MM.1S (cell line): ENCODE results near the gene HOXB7.

Experiments used
- DNase-seq: peaks from one replicate; pipeline ENCODE4 v3.0.0-alpha.2; 2015
- H2AFZ ChIP-seq: fragments of 300-600 bp; sonication (generic); 2 replicates; pipeline ENCODE4 v1.6.0; 2016; ENCODE audit warnings: antibody characterized with exemption, low read length
- H3F3A ChIP-seq: fragments of 300-600 bp; sonication (generic); 2 replicates; pipeline ENCODE4 v1.6.1; 2016; ENCODE audit warnings: mild to moderate bottlenecking, antibody characterized with exemption, low read length, moderate library complexity, mixed read lengths; ENCODE audit not compliant: insufficient read depth
- H3K27ac ChIP-seq: fragments of 300-600 bp; sonication (generic); 2 replicates; pipeline ENCODE4 v1.5.1; 2016; ENCODE audit warnings: mild to moderate bottlenecking, low read length
- H3K27me3 ChIP-seq: fragments of 300-600 bp; sonication (generic); replicated peaks from 2 replicates; pipeline ENCODE4 v1.6.0; 2016; ENCODE audit warnings: low read length; ENCODE audit not compliant: insufficient read depth
- H3K36me3 ChIP-seq: fragments of 300-600 bp; sonication (generic); replicated peaks from 2 replicates; pipeline ENCODE4 v1.6.1; 2016; ENCODE audit warnings: mild to moderate bottlenecking, low read length, mixed read lengths; ENCODE audit not compliant: insufficient read depth
- H3K4me1 ChIP-seq: fragments of 300-600 bp; sonication (generic); 2 replicates; pipeline ENCODE4 v1.6.1; 2016; ENCODE audit warnings: low read length, mixed read lengths
- H3K4me2 ChIP-seq: fragments of 300-600 bp; sonication (generic); 2 replicates; pipeline ENCODE4 v1.6.0; 2016; ENCODE audit warnings: low read depth, low read length
- H3K4me3 ChIP-seq: fragments of 300-600 bp; sonication (generic); 2 replicates; pipeline ENCODE4 v1.5.1; 2016; ENCODE audit warnings: low read length, mixed read lengths
- H3K79me2 ChIP-seq: fragments of 300-600 bp; sonication (generic); 2 replicates; pipeline ENCODE4 v1.6.1; 2016; ENCODE audit warnings: mixed run types, low read length, mixed read lengths
- H3K9ac ChIP-seq: fragments of 300-600 bp; sonication (generic); 2 replicates; pipeline ENCODE4 v1.6.1; 2016; ENCODE audit warnings: low read length, mixed read lengths
- H3K9me2 ChIP-seq: fragments of 300-600 bp; sonication (generic); replicated peaks from 2 replicates; pipeline ENCODE4 v1.6.1; 2016; ENCODE audit warnings: mild to moderate bottlenecking, low read length, mixed read lengths; ENCODE audit not compliant: insufficient read depth
- H3K9me3 ChIP-seq: fragments of 300-600 bp; sonication (generic); replicated peaks from 2 replicates; pipeline ENCODE4 v1.6.1; 2016; ENCODE audit warnings: mild to moderate bottlenecking, low read length, mixed read lengths; ENCODE audit not compliant: insufficient read depth
- H4K20me1 ChIP-seq: fragments of 300-600 bp; sonication (generic); 2 replicates; pipeline ENCODE4 v1.6.1; 2016; ENCODE audit warnings: mild to moderate bottlenecking, low read length, moderate library complexity, mixed read lengths; ENCODE audit not compliant: insufficient read depth
- CTCF ChIP-seq: fragments of 300-600 bp; sonication (generic); IDR thresholded peaks from 2 replicates; pipeline ENCODE4 v1.5.1; 2016; ENCODE audit warnings: antibody characterized with exemption, low read length, mixed read lengths
- EZH2 ChIP-seq: fragments of 300-600 bp; sonication (generic); optimal IDR thresholded peaks from 2 replicates; pipeline ENCODE3; 2017; ENCODE audit warnings: low read depth, mild to moderate bottlenecking, antibody characterized with exemption, low read length, mixed read lengths
- EZH2phosphoT487 ChIP-seq: fragments of 300-600 bp; sonication (generic); IDR thresholded peaks from 2 replicates; pipeline ENCODE4 v1.6.1; 2018; ENCODE audit warnings: antibody characterized with exemption, low read length

Gene HOXB7

DNA sequence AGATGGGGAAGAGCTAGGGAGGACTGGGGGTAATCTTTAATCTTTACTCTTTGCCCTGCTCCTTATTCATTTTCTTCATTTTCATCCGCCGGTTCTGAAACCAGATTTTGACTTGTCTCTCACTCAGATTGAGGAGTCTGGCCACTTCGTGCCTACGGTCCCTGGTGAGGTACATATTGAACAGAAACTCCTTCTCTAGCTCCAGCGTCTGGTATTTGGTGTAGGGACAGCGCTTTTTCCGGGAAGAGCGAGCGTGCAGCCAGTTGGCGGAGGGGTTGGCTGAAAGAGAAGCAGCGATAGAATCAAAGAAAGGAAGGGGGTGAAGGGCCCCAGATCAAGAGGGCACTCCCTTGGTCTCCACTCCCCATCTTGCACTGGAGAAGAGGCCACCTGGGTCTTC is 12.0 kb upstream of the HOXB7 start:
- DNase-seq, result no peak
- H3K9ac ChIP-seq, result no peak overlapping the region
- H2AFZ ChIP-seq, result no peak overlapping the region
- H3K36me3 ChIP-seq, result no peaks in the 10 kb centered on the region
- H3K4me3 ChIP-seq, result no peak overlapping the region
- no peaks in the 10 kb centered on the region for H3K9me3 ChIP-seq
- no peaks in the 10 kb centered on the region for H4K20me1 ChIP-seq
- H3K27me3 ChIP-seq, result peaks cover 91% of the 10 kb centered on the region
- no peak overlapping the region for H3K4me2 ChIP-seq
- H3K27ac ChIP-seq, result no peak overlapping the region
- H3K9me2 ChIP-seq, result no peaks in the 10 kb centered on the region
- no peaks in the 10 kb centered on the region for H3F3A ChIP-seq
- no peaks in the 10 kb centered on the region for H3K4me1 ChIP-seq
- H3K79me2 ChIP-seq, result no peaks in the 10 kb centered on the region
- TF ChIP-seq EZH2phosphoT487, result no peak
- TF ChIP-seq EZH2, result no peak
- no peak for TF ChIP-seq CTCF

- no peaks in the 10 kb centered on the region for H3K9me2 ChIP-seq
- no peak overlapping the region for H3K27ac ChIP-seq
- no peak overlapping the region for H3K4me2 ChIP-seq
- H4K20me1 ChIP-seq, result no peaks in the 10 kb centered on the region
- no peaks in the 10 kb centered on the region for H3K4me1 ChIP-seq
- H3F3A ChIP-seq, result no peaks in the 10 kb centered on the region
- no peak overlapping the region for H3K4me3 ChIP-seq
- TF ChIP-seq CTCF (no peak), EZH2 (no peak), EZH2phosphoT487 (no peak)
- H3K9ac ChIP-seq, result no peak overlapping the region
- no peak overlapping the region for H2AFZ ChIP-seq
- peaks cover 91% of the 10 kb centered on the region for H3K27me3 ChIP-seq
- no peaks in the 10 kb centered on the region for H3K36me3 ChIP-seq
- no peaks in the 10 kb centered on the region for H3K79me2 ChIP-seq
- no peaks in the 10 kb centered on the region for H3K9me3 ChIP-seq
- no peak for DNase-seq
These were observed 10.9 kb upstream of the HOXB7 start for GRCh38 chr17:48621410-48622392.

DNA sequence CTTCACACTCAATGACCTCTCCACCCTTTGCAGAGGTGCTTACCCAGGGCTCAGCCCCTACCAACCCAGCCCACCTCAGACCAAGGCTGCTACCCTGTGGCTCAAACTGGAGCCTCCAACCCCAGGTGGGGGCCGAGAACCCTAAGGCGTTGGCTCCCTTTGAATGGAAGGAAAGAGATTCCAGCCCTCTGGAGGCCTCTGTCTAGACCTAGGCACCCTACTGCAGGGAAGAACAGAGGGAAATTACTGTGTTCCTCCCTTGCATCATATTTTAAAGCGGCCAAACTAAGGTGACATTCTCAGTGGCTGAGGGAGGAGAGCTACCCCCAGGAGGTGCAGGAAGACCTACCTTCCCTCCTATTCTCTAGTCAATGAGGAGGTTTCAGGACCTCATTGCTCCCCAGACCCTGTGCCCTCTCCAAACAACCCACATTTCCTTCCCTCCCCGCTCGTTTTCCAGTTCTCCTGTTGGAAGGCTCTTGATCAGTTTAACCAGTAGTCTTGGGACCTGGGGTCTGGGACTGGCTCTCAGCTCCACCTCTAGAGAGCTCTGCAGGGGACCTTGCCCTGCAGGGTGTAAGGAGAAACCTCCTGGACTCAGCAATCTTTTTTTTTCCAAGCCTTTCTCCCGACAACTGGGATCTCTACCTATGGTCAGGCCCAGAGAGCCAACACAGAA is 9.8 kb upstream of the HOXB7 start:
- Histone ChIP-seq H3K9me2 (no peaks in the 10 kb centered on the region), H3K4me2 (no peak overlapping the region), H2AFZ (no peak overlapping the region), H3K79me2 (no peaks in the 10 kb centered on the region), H3K9me3 (no peaks in the 10 kb centered on the region), H4K20me1 (no peaks in the 10 kb centered on the region), H3K9ac (no peak overlapping the region), H3K4me3 (no peak overlapping the region), H3K27ac (no peak overlapping the region), H3K27me3 (peaks cover 98% of the 10 kb centered on the region), H3F3A (no peaks in the 10 kb centered on the region), H3K4me1 (no peaks in the 10 kb centered on the region), H3K36me3 (no peaks in the 10 kb centered on the region)
- TF ChIP-seq EZH2, result no peak
- TF ChIP-seq EZH2phosphoT487, result no peak
- TF ChIP-seq CTCF, result no peak
- DNase-seq, result no peak
